ENCODE measurements around the gene SBF2. TPM values are rescaled to one million over a fixed set of nuclear protein-coding genes. Genes with fewer than 3 reads are reported as not detected.

SBF2 gene
- total and polyA plus RNA-seq, 2 of the 13 experiments (the other 11 are each of a cell fraction or from before 2014, with no cell fraction given) = 24.0 to 45.8 TPM

GRCh38 chr11:10261821-10262220, 32.2 kb downstream of the SBF2 start:
- no peak overlapping the region for H3K4me3 ChIP-seq (replicated peaks in 1 of 3; ENCODE audit: insufficient read depth in 1 of 3, low read depth in 2 of 3, low read length in 3 of 3)
- in situ Hi-C loops (cut with HindIII; ENCODE audit: extremely low pct_ligation_motif_present, low pct_unique_long_range_greater_than_20kb) = no loop called here
- 0 out of 2 replicates have a peak, but pooled peaks cover 3% of the 10 kb centered on the region for H4K20me1 ChIP-seq (ENCODE audit: insufficient read depth, low read length)
- H2AFZ ChIP-seq (ENCODE audit: low read length) = no peak overlapping the region
- intact Hi-C loops (cut with micrococcal nuclease; ENCODE audit: unreplicated experiment) = no loop called here
- no peak overlapping the region for H3K9ac ChIP-seq (ENCODE audit: insufficient read depth, low read depth, low read length)
- H3K27ac ChIP-seq (ENCODE audit: extremely low read length, insufficient read depth, low read length) = no peak overlapping the region
- no TSS peak for BruUV-seq (replicated peaks)
- no peak for DNase-seq (ENCODE audit: low spot score)
- ChIA-PET CTCF (ENCODE audit: low intra/inter-chr PET ratio, low total read pairs) (no interaction called here), POLR2A (no interaction called here)
- peaks cover 3% of the 10 kb centered on the region for H3K79me2 ChIP-seq (ENCODE audit: insufficient read depth, low read length)
- no peaks in the 10 kb centered on the region for H3K36me3 ChIP-seq (replicated peaks in 1 of 2; ENCODE audit: control insufficient read depth in 1 of 2, insufficient read depth in 2 of 2, low read length in 2 of 2)
- no peaks in the 10 kb centered on the region for H3K9me3 ChIP-seq (ENCODE audit: low read length)
- H3K4me1 ChIP-seq (ENCODE audit: insufficient read depth, low read length) = peaks cover 20% of the 10 kb centered on the region
- FAIRE-seq = no peak
- ATAC-seq = no peak
- H3K4me2 ChIP-seq (ENCODE audit: low read depth, low read length) = no peak overlapping the region
- no peaks in the 10 kb centered on the region for H3K27me3 ChIP-seq (ENCODE audit: control insufficient read depth in 1 of 2, insufficient read depth in 2 of 2, low read length in 2 of 2)
- no peak for TF ChIP-seq PITX1 (CRISPR knock-in tag; IDR thresholded peaks at IDR 0.05)
- TF ChIP-seq SP1 (IDR thresholded peaks at IDR 0.05) = no peak
- TF ChIP-seq SP1 (CRISPR knock-in tag; IDR thresholded peaks at IDR 0.05) = no peak
- TF ChIP-seq CHD2 (IDR thresholded peaks at IDR 0.05; ENCODE audit: low read depth, low read length) = no peak
- TF ChIP-seq ZNF780A (CRISPR knock-in tag; IDR thresholded peaks at IDR 0.05) = no peak
- TF ChIP-seq ZNF430 (CRISPR knock-in tag; IDR thresholded peaks at IDR 0.05) = no peak
- no peak for TF ChIP-seq NCOR1 (IDR thresholded peaks at IDR 0.05; ENCODE audit: borderline replicate concordance, low read length)
- no peak for TF ChIP-seq ZNF768 (CRISPR knock-in tag; IDR thresholded peaks at IDR 0.05)
- TF ChIP-seq, protein P1, sequence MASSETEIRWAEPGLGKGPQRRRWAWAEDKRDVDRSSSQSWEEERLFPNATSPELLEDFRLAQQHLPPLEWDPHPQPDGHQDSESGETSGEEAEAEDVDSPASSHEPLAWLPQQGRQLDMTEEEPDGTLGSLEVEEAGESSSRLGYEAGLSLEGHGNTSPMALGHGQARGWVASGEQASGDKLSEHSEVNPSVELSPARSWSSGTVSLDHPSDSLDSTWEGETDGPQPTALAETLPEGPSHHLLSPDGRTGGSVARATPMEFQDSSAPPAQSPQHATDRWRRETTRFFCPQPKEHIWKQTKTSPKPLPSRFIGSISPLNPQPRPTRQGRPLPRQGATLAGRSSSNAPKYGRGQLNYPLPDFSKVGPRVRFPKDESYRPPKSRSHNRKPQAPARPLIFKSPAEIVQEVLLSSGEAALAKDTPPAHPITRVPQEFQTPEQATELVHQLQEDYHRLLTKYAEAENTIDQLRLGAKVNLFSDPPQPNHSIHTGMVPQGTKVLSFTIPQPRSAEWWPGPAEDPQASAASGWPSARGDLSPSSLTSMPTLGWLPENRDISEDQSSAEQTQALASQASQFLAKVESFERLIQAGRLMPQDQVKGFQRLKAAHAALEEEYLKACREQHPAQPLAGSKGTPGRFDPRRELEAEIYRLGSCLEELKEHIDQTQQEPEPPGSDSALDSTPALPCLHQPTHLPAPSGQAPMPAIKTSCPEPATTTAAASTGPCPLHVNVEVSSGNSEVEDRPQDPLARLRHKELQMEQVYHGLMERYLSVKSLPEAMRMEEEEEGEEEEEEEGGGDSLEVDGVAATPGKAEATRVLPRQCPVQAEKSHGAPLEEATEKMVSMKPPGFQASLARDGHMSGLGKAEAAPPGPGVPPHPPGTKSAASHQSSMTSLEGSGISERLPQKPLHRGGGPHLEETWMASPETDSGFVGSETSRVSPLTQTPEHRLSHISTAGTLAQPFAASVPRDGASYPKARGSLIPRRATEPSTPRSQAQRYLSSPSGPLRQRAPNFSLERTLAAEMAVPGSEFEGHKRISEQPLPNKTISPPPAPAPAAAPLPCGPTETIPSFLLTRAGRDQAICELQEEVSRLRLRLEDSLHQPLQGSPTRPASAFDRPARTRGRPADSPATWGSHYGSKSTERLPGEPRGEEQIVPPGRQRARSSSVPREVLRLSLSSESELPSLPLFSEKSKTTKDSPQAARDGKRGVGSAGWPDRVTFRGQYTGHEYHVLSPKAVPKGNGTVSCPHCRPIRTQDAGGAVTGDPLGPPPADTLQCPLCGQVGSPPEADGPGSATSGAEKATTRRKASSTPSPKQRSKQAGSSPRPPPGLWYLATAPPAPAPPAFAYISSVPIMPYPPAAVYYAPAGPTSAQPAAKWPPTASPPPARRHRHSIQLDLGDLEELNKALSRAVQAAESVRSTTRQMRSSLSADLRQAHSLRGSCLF (CRISPR knock-in tag; IDR thresholded peaks at IDR 0.05; ENCODE audit: borderline replicate concordance) = no peak
- TF ChIP-seq, protein P2, sequence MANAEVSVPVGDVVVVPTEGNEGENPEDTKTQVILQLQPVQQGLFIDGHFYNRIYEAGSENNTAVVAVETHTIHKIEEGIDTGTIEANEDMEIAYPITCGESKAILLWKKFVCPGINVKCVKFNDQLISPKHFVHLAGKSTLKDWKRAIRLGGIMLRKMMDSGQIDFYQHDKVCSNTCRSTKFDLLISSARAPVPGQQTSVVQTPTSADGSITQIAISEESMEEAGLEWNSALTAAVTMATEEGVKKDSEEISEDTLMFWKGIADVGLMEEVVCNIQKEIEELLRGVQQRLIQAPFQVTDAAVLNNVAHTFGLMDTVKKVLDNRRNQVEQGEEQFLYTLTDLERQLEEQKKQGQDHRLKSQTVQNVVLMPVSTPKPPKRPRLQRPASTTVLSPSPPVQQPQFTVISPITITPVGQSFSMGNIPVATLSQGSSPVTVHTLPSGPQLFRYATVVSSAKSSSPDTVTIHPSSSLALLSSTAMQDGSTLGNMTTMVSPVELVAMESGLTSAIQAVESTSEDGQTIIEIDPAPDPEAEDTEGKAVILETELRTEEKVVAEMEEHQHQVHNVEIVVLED (CRISPR knock-in tag; IDR thresholded peaks at IDR 0.05; ENCODE audit: borderline replicate concordance) = no peak
- no peak for TF ChIP-seq ELF1 (CRISPR knock-in tag; IDR thresholded peaks at IDR 0.05)
- no peak for TF ChIP-seq WIZ (CRISPR knock-in tag; IDR thresholded peaks at IDR 0.05)
- no peak for TF ChIP-seq MTF1 (CRISPR knock-in tag; IDR thresholded peaks at IDR 0.05)
- TF ChIP-seq PREB (CRISPR knock-in tag; IDR thresholded peaks at IDR 0.05) = no peak
- TF ChIP-seq, protein P3, sequence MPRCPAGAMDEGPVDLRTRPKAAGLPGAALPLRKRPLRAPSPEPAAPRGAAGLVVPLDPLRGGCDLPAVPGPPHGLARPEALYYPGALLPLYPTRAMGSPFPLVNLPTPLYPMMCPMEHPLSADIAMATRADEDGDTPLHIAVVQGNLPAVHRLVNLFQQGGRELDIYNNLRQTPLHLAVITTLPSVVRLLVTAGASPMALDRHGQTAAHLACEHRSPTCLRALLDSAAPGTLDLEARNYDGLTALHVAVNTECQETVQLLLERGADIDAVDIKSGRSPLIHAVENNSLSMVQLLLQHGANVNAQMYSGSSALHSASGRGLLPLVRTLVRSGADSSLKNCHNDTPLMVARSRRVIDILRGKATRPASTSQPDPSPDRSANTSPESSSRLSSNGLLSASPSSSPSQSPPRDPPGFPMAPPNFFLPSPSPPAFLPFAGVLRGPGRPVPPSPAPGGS (CRISPR knock-in tag; IDR thresholded peaks at IDR 0.05) = no peak
- no peak for TF ChIP-seq THRA (CRISPR knock-in tag; IDR thresholded peaks at IDR 0.05; ENCODE audit: borderline replicate concordance)
- no peak for TF ChIP-seq ZNF143 (CRISPR knock-in tag; IDR thresholded peaks at IDR 0.05)
